Transverse colon (tissue), 4 donors: Measurements from ENCODE around the gene MCM9.

Experiments used
- CTCF ChIP-seq, 5 experiments: fragments of 200-600 bp in 3 of 5; fragments of 450-650 bp in 2 of 5; sonication (generic) in 3 of 5; IDR thresholded peaks; 1 replicate in 2 of 5; 2 replicates in 3 of 5; pipeline ENCODE4 v1.5.1; 2016 to 2017; ENCODE audit warnings: antibody characterized with exemption in 5 of 5, inconsistent platforms in 3 of 5, mild to moderate bottlenecking in 2 of 5, moderate library complexity in 1 of 5
- EP300 ChIP-seq: sonication (generic); formaldehyde crosslinking; IDR thresholded peaks from one replicate; pipeline ENCODE4 v1.6.1; 2017; ENCODE audit warnings: antibody characterized with exemption, low read depth
- POLR2A ChIP-seq: fragments of 450-650 bp; IDR thresholded peaks from one replicate; pipeline ENCODE4 v1.6.1; 2016; ENCODE audit warnings: antibody characterized with exemption, mild to moderate bottlenecking, moderate library complexity
- POLR2AphosphoS5 ChIP-seq, 3 donors: sonication (generic); formaldehyde crosslinking; IDR thresholded peaks; one replicate each; pipeline ENCODE4 v1.6.1; 2016; ENCODE audit warnings: antibody characterized with exemption in 3 of 3

DNA sequence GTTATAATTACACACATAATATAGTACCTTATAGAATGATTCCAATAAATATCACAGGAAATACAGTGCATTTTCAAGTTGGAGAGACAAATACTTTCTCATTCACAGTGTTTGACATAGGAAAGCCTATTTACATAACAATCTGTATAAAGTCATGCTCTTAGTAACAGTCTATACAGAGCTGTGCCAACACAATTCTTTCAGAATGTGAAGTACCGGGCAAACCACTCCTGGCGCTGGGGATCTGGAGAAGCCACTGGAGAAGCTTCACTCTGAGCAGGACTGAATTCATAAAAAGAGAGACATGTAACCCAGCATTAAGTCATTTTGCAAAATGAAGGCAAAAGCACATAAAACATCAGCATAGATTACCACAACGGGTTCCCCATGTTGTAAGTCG, 24.9 kb upstream of the MCM9 start:
- no peak for TF ChIP-seq CTCF (IDR thresholded peaks at IDR 0.05)
- no peak for TF ChIP-seq EP300
- TF ChIP-seq POLR2A = no peak
- TF ChIP-seq POLR2AphosphoS5 (IDR thresholded peaks at IDR 0.05) = no peak
